ENCODE measurements around the gene NR1H3. TPM values are rescaled to one million over a fixed set of nuclear protein-coding genes. Genes with fewer than 3 reads are reported as not detected.

The NR1H3 gene
- polyA plus RNA-seq, 3 donors, result 4.4 to 20.3 (median 9.3) TPM

- peak overlapping the region; percentile 79 to 94 for H3K4me3 Mint-ChIP-seq
- no peak overlapping the region for H3K9ac ChIP-seq (ENCODE audit: insufficient read depth, low read length, poor library complexity, severe bottlenecking)
- peak overlapping the region; percentile 9 for H2AFZ ChIP-seq (ENCODE audit: insufficient read depth, low read depth, low read length, poor library complexity, severe bottlenecking)
- TF ChIP-seq, protein P1, sequence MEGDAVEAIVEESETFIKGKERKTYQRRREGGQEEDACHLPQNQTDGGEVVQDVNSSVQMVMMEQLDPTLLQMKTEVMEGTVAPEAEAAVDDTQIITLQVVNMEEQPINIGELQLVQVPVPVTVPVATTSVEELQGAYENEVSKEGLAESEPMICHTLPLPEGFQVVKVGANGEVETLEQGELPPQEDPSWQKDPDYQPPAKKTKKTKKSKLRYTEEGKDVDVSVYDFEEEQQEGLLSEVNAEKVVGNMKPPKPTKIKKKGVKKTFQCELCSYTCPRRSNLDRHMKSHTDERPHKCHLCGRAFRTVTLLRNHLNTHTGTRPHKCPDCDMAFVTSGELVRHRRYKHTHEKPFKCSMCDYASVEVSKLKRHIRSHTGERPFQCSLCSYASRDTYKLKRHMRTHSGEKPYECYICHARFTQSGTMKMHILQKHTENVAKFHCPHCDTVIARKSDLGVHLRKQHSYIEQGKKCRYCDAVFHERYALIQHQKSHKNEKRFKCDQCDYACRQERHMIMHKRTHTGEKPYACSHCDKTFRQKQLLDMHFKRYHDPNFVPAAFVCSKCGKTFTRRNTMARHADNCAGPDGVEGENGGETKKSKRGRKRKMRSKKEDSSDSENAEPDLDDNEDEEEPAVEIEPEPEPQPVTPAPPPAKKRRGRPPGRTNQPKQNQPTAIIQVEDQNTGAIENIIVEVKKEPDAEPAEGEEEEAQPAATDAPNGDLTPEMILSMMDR (IDR thresholded peaks at IDR 0.05), result no peak
- peaks cover 45 to 47% of the 10 kb centered on the region in 2 donors for H3K4me1 ChIP-seq (ENCODE audit: control insufficient read depth in 1 of 2, insufficient read depth in 2 of 2, low read length in 2 of 2)
- peak overlapping the region; percentile 63 to 95 (median 80) for H3K4me3 ChIP-seq (replicated peaks in 1 of 3; ENCODE audit: low read depth in 2 of 3, low read length in 3 of 3)
- peaks cover 29% of the 10 kb centered on the region in 2 donors for H3K36me3 ChIP-seq (replicated peaks in 1 of 2; ENCODE audit: control insufficient read depth in 1 of 2, insufficient read depth in 2 of 2, low read length in 2 of 2)
- peak overlapping the region in 1 of 2 donors; percentile 96 for H3K27ac ChIP-seq (ENCODE audit: low read depth in 1 of 2, low read length in 2 of 2)
- H3K4me2 ChIP-seq (replicated peaks; ENCODE audit: extremely low read depth, low read length, poor library complexity, severe bottlenecking), result peak overlapping the region; percentile 85
- peaks cover 22 to 29% of the 10 kb centered on the region in 2 donors for H3K36me3 Mint-ChIP-seq
- peak overlapping the region; percentile 72 to 96 (median 87) for H3K27ac Mint-ChIP-seq
- 36% methylated on average over 2 of the region's 4 CpGs for WGBS (ENCODE audit: insufficient coverage)
- peaks cover 64% of the 10 kb centered on the region for H3K79me2 ChIP-seq (ENCODE audit: insufficient read depth, low read length)
- DNase-seq, result no peak
- peaks cover 49% of the 10 kb centered on the region for H3K4me1 Mint-ChIP-seq
- peaks cover 0 to 2% (median 0%) of the 10 kb centered on the region in 7 donors for H3K9me3 Mint-ChIP-seq
- H4K20me1 ChIP-seq (ENCODE audit: insufficient read depth, low read length), result peaks cover 59% of the 10 kb centered on the region
- H3K9me3 ChIP-seq (replicated peaks in 1 of 2; ENCODE audit: control insufficient read depth in 1 of 2, insufficient read depth in 1 of 2, low read length in 2 of 2), result no peaks in the 10 kb centered on the region
- H3K27me3 ChIP-seq (ENCODE audit: control insufficient read depth in 2 of 2, insufficient read depth in 2 of 2, low read length in 2 of 2), result no peaks in the 10 kb centered on the region
- intact Hi-C loops (cut with micrococcal nuclease), result loop anchor here in 1 of 2 donors (10.0 kb wide), 1 partner anchor 93 kb away; no protein-coding TSS in a partner anchor
- peaks cover 0 to 3% (median 1%) of the 10 kb centered on the region in 3 donors for H3K27me3 Mint-ChIP-seq (ENCODE audit: low read depth in 3 of 3)
These were observed 13.5 kb downstream of the NR1H3 start for GRCh38 chr11:47271328-47271727.

- TF ChIP-seq, protein P1 (IDR thresholded peaks at IDR 0.05), result no peak
- H3K27me3 Mint-ChIP-seq (ENCODE audit: low read depth in 3 of 3), result peaks cover 0 to 3% (median 1%) of the 10 kb centered on the region in 3 donors
- no peak for DNase-seq
- Histone ChIP-seq H3K9me3 (replicated peaks in 1 of 2; ENCODE audit: control insufficient read depth in 1 of 2, insufficient read depth in 1 of 2, low read length in 2 of 2) (no peaks in the 10 kb centered on the region), H3K4me1 (ENCODE audit: control insufficient read depth in 1 of 2, insufficient read depth in 2 of 2, low read length in 2 of 2) (peaks cover 42 to 45% of the 10 kb centered on the region in 2 donors), H2AFZ (ENCODE audit: insufficient read depth, low read depth, low read length, poor library complexity, severe bottlenecking) (no peak overlapping the region), H3K27ac (ENCODE audit: low read depth in 1 of 2, low read length in 2 of 2) (no peak overlapping the region), H4K20me1 (ENCODE audit: insufficient read depth, low read length) (peaks cover 67% of the 10 kb centered on the region), H3K27me3 (ENCODE audit: control insufficient read depth in 2 of 2, insufficient read depth in 2 of 2, low read length in 2 of 2) (no peaks in the 10 kb centered on the region), H3K4me3 (replicated peaks in 1 of 3; ENCODE audit: low read depth in 2 of 3, low read length in 3 of 3) (no peak overlapping the region), H3K9ac (ENCODE audit: insufficient read depth, low read length, poor library complexity, severe bottlenecking) (no peak overlapping the region), H3K79me2 (ENCODE audit: insufficient read depth, low read length) (peaks cover 69% of the 10 kb centered on the region), H3K4me2 (replicated peaks; ENCODE audit: extremely low read depth, low read length, poor library complexity, severe bottlenecking) (peak overlapping the region; percentile 85), H3K36me3 (replicated peaks in 1 of 2; ENCODE audit: control insufficient read depth in 1 of 2, insufficient read depth in 2 of 2, low read length in 2 of 2) (peaks cover 36 to 37% of the 10 kb centered on the region in 2 donors)
- H3K27ac Mint-ChIP-seq, result peak overlapping the region in 4 of 7 donors; percentile 46 to 61 (median 52)
- H3K4me1 Mint-ChIP-seq, result peaks cover 48% of the 10 kb centered on the region
- H3K4me3 Mint-ChIP-seq, result peak overlapping the region in 1 of 2 donors; percentile 79
- H3K9me3 Mint-ChIP-seq, result peaks cover 0 to 2% (median 0%) of the 10 kb centered on the region in 7 donors
- 40% methylated on average over 3 of the region's 11 CpGs for WGBS (ENCODE audit: insufficient coverage)
- H3K36me3 Mint-ChIP-seq, result peaks cover 30 to 36% of the 10 kb centered on the region in 2 donors
- intact Hi-C loops (cut with micrococcal nuclease), result loop anchor here in 1 of 2 donors (10.0 kb wide), 1 partner anchor 93 kb away; no protein-coding TSS in a partner anchor
These were observed 14.3 kb downstream of the NR1H3 start for GRCh38 chr11:47271961-47272661.

All from CD14-positive monocyte (primary cell).